SU-DHL-6 (cell line): ENCODE data around the gene HMG20B.
"Not testable (repeated sequence)": the region's sequence is repeated elsewhere in the genome, so short reads cannot be mapped to it uniquely, and the experiment has no call there.

Experiments used
- H2AFZ ChIP-seq: fragments of 200-600 bp; sonication (generic); 2 replicates; pipeline ENCODE4 v1.6.1; 2014; ENCODE audit warnings: low read depth, mild to moderate bottlenecking, moderate library complexity, mixed read lengths, antibody characterized with exemption, low read length; ENCODE audit not compliant: severe bottlenecking
- H3F3A ChIP-seq: fragments of 200-600 bp; shearing (Covaris generic); 2 replicates; pipeline ENCODE4 v1.6.0; 2016; ENCODE audit warnings: antibody characterized with exemption, mild to moderate bottlenecking; ENCODE audit not compliant: insufficient read depth
- H3K27ac ChIP-seq: fragments of 200-600 bp; sonication (generic); 2 replicates; pipeline ENCODE4 v1.5.1; 2016; ENCODE audit warnings: low read depth, mild to moderate bottlenecking, low read length, moderate library complexity, mixed read lengths
- H3K27me3 ChIP-seq: fragments of 200-600 bp; sonication (generic), shearing (Covaris generic); 2 replicates; pipeline ENCODE4 v1.6.0; 2014; ENCODE audit warnings: mild to moderate bottlenecking, low read length
- H3K36me3 ChIP-seq: fragments of 200-600 bp; sonication (generic); 2 replicates; pipeline ENCODE4 v1.6.1; 2014; ENCODE audit warnings: mild to moderate bottlenecking, low read length, mixed read lengths
- H3K4me2 ChIP-seq: fragments of 300-600, 200-600 bp; shearing (Covaris generic), sonication (generic); 2 replicates; pipeline ENCODE4 v1.6.0; 2014; ENCODE audit warnings: low read length, low read depth, mild to moderate bottlenecking; ENCODE audit not compliant: poor library complexity, severe bottlenecking
- H3K4me3 ChIP-seq: fragments of 200-600 bp; sonication (generic); 2 replicates; pipeline ENCODE4 v1.5.1; 2014; ENCODE audit warnings: antibody characterized with exemption, low read length, mild to moderate bottlenecking, mixed read lengths; ENCODE audit not compliant: insufficient read depth, poor library complexity, severe bottlenecking
- H3K79me2 ChIP-seq: fragments of 200-600 bp; sonication (generic); 2 replicates; pipeline ENCODE4 v1.6.1; 2014; ENCODE audit warnings: mild to moderate bottlenecking, low read length, moderate library complexity; ENCODE audit not compliant: insufficient read depth
- H3K9ac ChIP-seq: fragments of 200-600 bp; sonication (generic); 2 replicates; pipeline ENCODE4 v1.7.0; 2014; ENCODE audit warnings: mild to moderate bottlenecking, low read length
- H3K9me2 ChIP-seq: fragments of 200-600 bp; sonication (generic); replicated peaks from 2 replicates; pipeline ENCODE4 v1.6.1; 2014; ENCODE audit warnings: low read length; ENCODE audit not compliant: insufficient read depth
- H3K9me3 ChIP-seq: fragments of 200-600 bp; sonication (generic); 2 replicates; pipeline ENCODE4 v1.6.1; 2014; ENCODE audit warnings: low read length, mixed read lengths; ENCODE audit not compliant: insufficient read depth
- H4K20me1 ChIP-seq: fragments of 200-600 bp; sonication (generic); 2 replicates; pipeline ENCODE4 v1.6.1; 2014; ENCODE audit warnings: low read depth, mild to moderate bottlenecking, antibody characterized with exemption, low read length, moderate library complexity, mixed read lengths
- CTCF ChIP-seq: fragments of 200-600 bp; sonication (generic); IDR thresholded peaks from one replicate; pipeline ENCODE4 v1.5.1; 2017; ENCODE audit warnings: antibody characterized with exemption, mild to moderate bottlenecking, low read length, moderate library complexity; ENCODE audit not compliant: insufficient read depth, poor library complexity, severe bottlenecking
- EZH2phosphoT487 ChIP-seq: fragments of 200-600 bp; sonication (generic), shearing (Covaris generic); conservative IDR thresholded peaks from 2 replicates; pipeline ENCODE4 v1.6.1; 2018; ENCODE audit warnings: mild to moderate bottlenecking, antibody characterized with exemption, low read length, moderate library complexity, mixed read lengths

HMG20B gene

GRCh38 chr19:3577723-3578344, 5.1 kb downstream of the HMG20B start:
- H3K4me3 ChIP-seq: no peak overlapping the region
- H3K9me2 ChIP-seq: no peaks in the 10 kb centered on the region

DNA sequence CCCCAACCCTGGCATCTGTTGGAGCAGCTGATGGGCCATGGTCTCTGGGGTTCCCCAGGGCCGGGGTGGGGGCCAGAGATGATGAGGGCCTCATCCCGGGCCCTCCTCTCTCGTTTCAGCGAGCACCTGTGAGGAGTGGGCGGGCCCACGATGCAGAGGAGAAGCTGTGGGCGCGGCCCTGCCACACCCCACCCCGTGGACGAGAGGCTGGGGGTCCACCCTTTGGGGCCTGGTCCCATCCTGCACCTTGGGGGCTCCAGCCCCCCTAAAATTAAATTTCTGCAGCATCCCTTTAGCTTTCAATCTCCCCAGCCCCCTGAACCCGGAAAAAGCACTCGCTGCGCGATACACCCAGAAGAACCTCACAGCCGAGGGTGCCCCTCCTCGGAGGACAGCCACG, 5.6 kb downstream of the HMG20B start:
- no peak overlapping the region for H3K9ac ChIP-seq
- H3K4me2 ChIP-seq: no peak overlapping the region
- H3K79me2 ChIP-seq: no peaks in the 10 kb centered on the region
- H3K27me3 ChIP-seq: no peaks in the 10 kb centered on the region
- no peaks in the 10 kb centered on the region for H3F3A ChIP-seq
- no peaks in the 10 kb centered on the region for H3K9me2 ChIP-seq
- H3K27ac ChIP-seq: no peak overlapping the region
- no peak overlapping the region for H3K4me3 ChIP-seq
- H3K36me3 ChIP-seq: no peaks in the 10 kb centered on the region
- H2AFZ ChIP-seq: no peak overlapping the region
- TF ChIP-seq CTCF (no peak), EZH2phosphoT487 (no peak)
- H4K20me1 ChIP-seq: no peaks in the 10 kb centered on the region
- no peaks in the 10 kb centered on the region for H3K9me3 ChIP-seq

More at GRCh38 chr19:3577723-3578344, 5.1 kb downstream of the HMG20B start:
- no peaks in the 10 kb centered on the region for H3K9me3 ChIP-seq
- H3K79me2 ChIP-seq: no peaks in the 10 kb centered on the region
- no peak overlapping the region for H2AFZ ChIP-seq
- H3F3A ChIP-seq: no peaks in the 10 kb centered on the region
- H3K9ac ChIP-seq: no peak overlapping the region
- no peaks in the 10 kb centered on the region for H3K36me3 ChIP-seq
- TF ChIP-seq EZH2phosphoT487 (no peak), CTCF (no peak)
- no peaks in the 10 kb centered on the region for H3K27me3 ChIP-seq
- no peaks in the 10 kb centered on the region for H4K20me1 ChIP-seq
- no peak overlapping the region for H3K4me2 ChIP-seq
- no peak overlapping the region for H3K27ac ChIP-seq

DNA sequence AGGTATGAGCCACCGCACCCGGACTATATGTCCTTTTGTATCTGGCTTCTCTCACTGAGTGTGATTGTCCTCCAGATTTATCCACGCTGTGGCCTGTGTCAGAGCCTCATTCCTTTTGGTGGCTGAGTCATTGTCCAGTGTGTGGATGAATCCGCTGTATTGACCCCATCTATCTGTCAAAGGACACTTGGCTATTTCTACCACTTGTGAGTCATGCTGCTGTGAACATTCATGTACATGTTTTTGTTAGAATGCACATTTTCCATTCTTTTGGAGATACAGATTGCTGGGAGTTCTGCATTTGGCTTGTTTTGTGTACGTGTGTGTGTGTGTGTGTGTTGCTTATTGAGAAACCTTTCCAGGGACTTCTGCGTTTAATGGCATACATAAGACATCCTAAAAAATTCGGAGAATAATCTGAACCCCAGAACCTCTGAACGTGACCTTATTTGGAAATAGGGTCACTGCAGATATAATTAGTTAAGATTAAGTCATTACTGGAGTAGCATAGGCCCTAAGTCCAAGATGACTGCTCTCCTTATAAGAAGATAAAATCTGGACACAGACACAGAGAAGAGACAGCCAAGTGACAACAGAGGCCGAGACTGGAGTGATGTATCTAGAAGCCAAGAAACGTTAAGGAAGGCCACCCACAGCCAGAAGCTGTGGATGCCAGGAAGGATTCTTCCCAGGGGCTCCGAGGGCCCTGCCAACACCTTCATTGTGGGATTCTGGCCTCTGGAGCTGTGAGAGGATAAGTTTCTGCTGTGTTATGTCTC, 7.6 kb downstream of the HMG20B start:
- Histone ChIP-seq H3K27ac (no peak overlapping the region), H3K27me3 (no peaks in the 10 kb centered on the region), H3K9ac (no peak overlapping the region), H4K20me1 (no peaks in the 10 kb centered on the region), H3K79me2 (no peaks in the 10 kb centered on the region), H3F3A (no peaks in the 10 kb centered on the region), H3K4me2 (no peak overlapping the region), H2AFZ (no peak overlapping the region), H3K4me3 (no peak overlapping the region), H3K9me3 (no peaks in the 10 kb centered on the region), H3K36me3 (no peaks in the 10 kb centered on the region), H3K9me2 (no peaks in the 10 kb centered on the region)
- no peak for TF ChIP-seq EZH2phosphoT487
- no peak for TF ChIP-seq CTCF

GRCh38 chr19:3581792-3582191, 9.0 kb downstream of the HMG20B start:
- H3K27ac ChIP-seq, H3K9me3 ChIP-seq, H3K4me2 ChIP-seq, H3K9ac ChIP-seq, H4K20me1 ChIP-seq, H3K9me2 ChIP-seq, H3K27me3 ChIP-seq, H3K36me3 ChIP-seq, H3K4me3 ChIP-seq, H3F3A ChIP-seq, H3K79me2 ChIP-seq, H2AFZ ChIP-seq: not testable (repeated sequence)

DNA sequence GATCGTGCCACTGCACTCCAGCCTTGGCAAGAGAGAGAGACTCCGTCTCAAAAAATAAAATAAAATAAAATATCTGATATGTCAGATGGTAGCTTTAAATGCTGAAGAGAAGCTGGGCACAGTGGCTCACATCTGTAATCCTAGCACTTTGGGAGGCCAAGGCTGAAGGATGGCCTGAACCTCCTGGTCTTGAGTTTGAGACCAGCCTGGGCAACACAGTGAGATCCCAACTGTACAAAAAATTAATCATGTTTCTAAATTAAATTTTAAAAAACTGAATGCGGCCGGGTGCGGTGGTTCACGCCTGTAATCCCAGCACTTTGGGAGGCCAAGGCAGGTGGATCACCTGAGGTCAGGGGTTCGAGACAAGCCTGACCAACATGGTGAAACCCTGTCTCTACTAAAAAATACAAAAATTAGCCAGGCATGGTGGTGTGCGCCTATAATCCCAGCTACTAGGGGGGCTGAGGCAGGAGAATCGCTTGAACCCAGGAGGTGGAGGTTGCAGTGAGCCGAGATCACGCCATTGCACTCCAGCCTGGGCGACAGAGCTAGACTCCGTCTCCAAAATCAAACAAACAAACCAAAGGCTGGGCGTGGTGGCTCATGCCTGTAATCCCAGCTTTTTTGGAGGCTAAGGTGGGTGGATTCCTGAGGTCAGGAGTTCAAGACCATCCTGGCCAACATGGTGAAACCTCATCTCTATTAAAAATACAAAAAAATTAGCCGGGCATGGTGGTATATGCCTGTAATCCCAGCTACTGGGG, 11.5 kb downstream of the HMG20B start:
- not testable (repeated sequence) for H3K27ac ChIP-seq, H3K4me3 ChIP-seq, H3F3A ChIP-seq, H3K9me3 ChIP-seq, H3K36me3 ChIP-seq, H2AFZ ChIP-seq, H3K4me2 ChIP-seq, H3K27me3 ChIP-seq, H3K9me2 ChIP-seq, H3K79me2 ChIP-seq, H4K20me1 ChIP-seq, H3K9ac ChIP-seq
